Measurements from ENCODE around the gene GMDS. TPM values are rescaled to one million over a fixed set of nuclear protein-coding genes. Genes with fewer than 3 reads are reported as not detected.
A peak's percentile ranks its signal among the peaks of the same experiment; 100 is the strongest.

The GMDS gene
- total RNA-seq, 6 experiments from 2014 or later, result 13.2 to 18.0 (median 14.7) TPM

DNA sequence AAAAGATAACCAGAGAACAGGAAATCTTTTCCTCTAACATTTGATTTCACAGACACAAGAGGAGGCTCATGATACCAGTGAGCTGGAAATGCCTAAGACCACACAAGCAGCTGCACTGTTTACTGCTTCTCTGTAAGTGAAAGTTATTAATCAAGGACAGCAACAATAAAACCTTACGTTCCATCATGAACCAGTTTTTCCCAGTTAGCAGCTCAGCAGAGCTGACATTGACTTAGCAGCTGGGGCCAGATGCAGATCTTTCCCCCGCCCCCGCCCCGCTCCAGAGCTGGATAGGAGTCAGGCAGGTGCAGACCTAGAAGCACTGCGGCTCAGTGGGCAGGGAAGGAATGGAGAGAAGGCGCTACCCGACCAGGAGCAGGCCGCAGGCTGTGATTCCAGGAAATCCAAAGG is 275.2 kb downstream of the GMDS start:
- Mint-ChIP-seq H3K4me3 (no peak overlapping the region), H3K36me3 (ENCODE audit: low read depth) (no peaks in the 10 kb centered on the region), H3K9me3 (no peaks in the 10 kb centered on the region), H3K4me1 (ENCODE audit: low read depth) (0 out of 2 replicates have a peak, but pooled peaks cover 8% of the 10 kb centered on the region), H3K27me3 (ENCODE audit: insufficient read depth) (no peaks in the 10 kb centered on the region; the same call in 1 of the 2 replicates), H3K27ac (no peak overlapping the region)
- TF ChIP-seq, protein P1, sequence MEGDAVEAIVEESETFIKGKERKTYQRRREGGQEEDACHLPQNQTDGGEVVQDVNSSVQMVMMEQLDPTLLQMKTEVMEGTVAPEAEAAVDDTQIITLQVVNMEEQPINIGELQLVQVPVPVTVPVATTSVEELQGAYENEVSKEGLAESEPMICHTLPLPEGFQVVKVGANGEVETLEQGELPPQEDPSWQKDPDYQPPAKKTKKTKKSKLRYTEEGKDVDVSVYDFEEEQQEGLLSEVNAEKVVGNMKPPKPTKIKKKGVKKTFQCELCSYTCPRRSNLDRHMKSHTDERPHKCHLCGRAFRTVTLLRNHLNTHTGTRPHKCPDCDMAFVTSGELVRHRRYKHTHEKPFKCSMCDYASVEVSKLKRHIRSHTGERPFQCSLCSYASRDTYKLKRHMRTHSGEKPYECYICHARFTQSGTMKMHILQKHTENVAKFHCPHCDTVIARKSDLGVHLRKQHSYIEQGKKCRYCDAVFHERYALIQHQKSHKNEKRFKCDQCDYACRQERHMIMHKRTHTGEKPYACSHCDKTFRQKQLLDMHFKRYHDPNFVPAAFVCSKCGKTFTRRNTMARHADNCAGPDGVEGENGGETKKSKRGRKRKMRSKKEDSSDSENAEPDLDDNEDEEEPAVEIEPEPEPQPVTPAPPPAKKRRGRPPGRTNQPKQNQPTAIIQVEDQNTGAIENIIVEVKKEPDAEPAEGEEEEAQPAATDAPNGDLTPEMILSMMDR (IDR thresholded peaks at IDR 0.05), result no peak
- DNase-seq, result no peak

DNA sequence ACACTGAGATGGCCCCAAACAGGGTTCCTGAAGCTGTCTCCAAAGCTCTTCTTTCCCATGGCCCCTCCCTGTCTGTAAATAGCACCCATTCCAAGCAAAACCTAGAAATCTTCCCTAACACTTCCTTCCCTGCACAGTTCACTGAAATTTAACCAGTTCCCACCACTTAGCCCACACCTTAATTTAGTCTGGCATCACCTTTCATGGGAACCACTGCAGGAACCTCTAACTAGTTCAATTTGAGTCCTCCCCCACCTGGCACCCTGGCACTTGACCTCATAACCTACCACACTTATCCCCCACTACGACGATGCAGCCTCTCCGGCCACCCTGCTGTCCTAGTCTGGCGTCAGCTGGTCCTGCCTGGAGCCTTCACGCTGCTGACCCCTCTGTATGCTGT is 278.7 kb downstream of the GMDS start:
- no peaks in the 10 kb centered on the region; the same call in 1 of the 2 replicates for H3K9me3 Mint-ChIP-seq
- H3K36me3 Mint-ChIP-seq (ENCODE audit: low read depth), result no peaks in the 10 kb centered on the region
- no peaks in the 10 kb centered on the region; the same call in 1 of the 2 replicates for H3K27me3 Mint-ChIP-seq (ENCODE audit: insufficient read depth)
- TF ChIP-seq, protein P1 (IDR thresholded peaks at IDR 0.05), result no peak
- DNase-seq, result no peak
- H3K4me3 Mint-ChIP-seq, result no peak overlapping the region
- peaks cover 17% of the 10 kb centered on the region for H3K4me1 Mint-ChIP-seq (ENCODE audit: low read depth)
- H3K27ac Mint-ChIP-seq, result no peak overlapping the region

DNA sequence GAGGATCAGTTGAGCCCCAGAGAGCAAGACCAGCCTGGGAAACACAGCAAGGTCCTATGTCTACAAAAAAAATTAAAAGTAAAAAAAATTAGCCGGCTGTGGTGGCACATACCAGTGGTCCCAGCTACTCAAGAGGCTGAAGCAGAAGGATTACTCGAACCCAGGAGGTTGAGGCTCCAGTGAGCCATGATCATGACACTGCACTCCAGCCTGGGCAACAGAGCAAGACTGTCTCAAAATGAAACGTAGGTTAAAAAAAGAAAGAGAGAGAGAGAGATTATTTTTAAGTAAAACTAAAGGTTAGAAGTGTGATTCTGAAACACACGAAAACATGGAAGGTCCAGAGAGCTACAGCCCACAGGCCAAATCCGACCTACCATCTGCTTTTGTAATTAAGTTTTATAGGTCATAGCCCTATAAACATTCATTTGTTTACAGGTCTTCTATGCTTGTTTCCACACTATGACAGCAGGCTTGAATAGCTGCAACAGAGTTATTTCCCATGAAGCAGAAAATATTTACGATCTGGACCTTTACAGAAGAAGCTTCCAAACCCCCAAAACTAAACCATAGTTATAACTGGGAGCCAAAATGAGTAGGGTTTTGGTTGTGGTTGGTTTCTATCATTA is 279.7 kb downstream of the GMDS start:
- Mint-ChIP-seq H3K9me3 (no peaks in the 10 kb centered on the region; the same call in 1 of the 2 replicates), H3K36me3 (ENCODE audit: low read depth) (no peaks in the 10 kb centered on the region), H3K4me1 (ENCODE audit: low read depth) (peaks cover 19% of the 10 kb centered on the region), H3K4me3 (no peak overlapping the region), H3K27ac (no peak overlapping the region), H3K27me3 (ENCODE audit: insufficient read depth) (no peaks in the 10 kb centered on the region)
- no peak for DNase-seq
- TF ChIP-seq, protein P1 (IDR thresholded peaks at IDR 0.05), result no peak

DNA sequence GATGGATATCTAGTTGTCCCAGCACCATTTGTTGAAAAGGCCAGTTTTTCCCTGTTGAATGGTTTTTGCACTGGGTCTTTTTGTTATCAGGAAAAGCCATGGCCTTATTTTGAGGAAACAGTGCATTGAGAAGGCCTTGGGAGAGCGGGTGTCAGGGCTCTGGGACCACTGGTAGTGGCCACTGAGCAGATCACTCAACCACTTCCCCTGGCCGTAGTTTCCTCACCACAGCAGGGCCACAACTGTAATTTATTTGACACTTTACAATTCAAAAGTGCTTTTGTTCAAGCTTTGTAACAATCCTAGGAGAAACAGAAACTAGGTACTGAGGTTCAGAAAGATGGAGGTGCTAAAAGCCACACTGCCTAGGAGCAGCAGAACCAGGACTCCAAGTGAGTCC is 281.8 kb downstream of the GMDS start:
- TF ChIP-seq, protein P1 (IDR thresholded peaks at IDR 0.05), result no peak
- no peaks in the 10 kb centered on the region; the same call in 1 of the 2 replicates for H3K9me3 Mint-ChIP-seq
- H3K4me1 Mint-ChIP-seq (ENCODE audit: low read depth), result peaks cover 19% of the 10 kb centered on the region
- H3K27me3 Mint-ChIP-seq (ENCODE audit: insufficient read depth), result no peaks in the 10 kb centered on the region
- no peak for DNase-seq
- no peak overlapping the region for H3K4me3 Mint-ChIP-seq
- H3K27ac Mint-ChIP-seq, result no peak overlapping the region
- no peaks in the 10 kb centered on the region for H3K36me3 Mint-ChIP-seq (ENCODE audit: low read depth)

DNA sequence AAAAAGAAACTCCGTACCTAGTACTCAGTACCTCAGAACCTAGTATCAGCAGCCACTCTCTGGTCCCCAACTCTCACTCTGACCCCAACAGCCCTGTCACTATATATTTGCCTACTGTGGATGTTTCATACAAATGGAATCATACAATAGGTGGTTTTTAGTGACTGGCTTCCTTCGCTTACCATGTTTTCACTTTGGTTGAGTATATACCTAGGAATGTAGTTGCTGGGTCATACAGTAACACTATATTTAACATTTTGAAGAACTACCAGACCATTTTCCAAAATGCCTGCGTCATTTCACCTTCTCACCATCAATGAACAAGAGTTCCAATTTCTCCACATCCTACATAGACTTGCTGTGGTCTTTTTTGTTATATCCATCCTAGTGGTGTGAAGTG is 283.2 kb downstream of the GMDS start:
- DNase-seq, result no peak

More for the DNA sequence above, 283.2 kb downstream of the GMDS start:
- Mint-ChIP-seq H3K27me3 (ENCODE audit: insufficient read depth) (no peaks in the 10 kb centered on the region), H3K9me3 (no peaks in the 10 kb centered on the region; the same call in 1 of the 2 replicates), H3K4me1 (ENCODE audit: low read depth) (peaks cover 19% of the 10 kb centered on the region), H3K36me3 (ENCODE audit: low read depth) (no peaks in the 10 kb centered on the region), H3K27ac (peak overlapping the region; percentile 18; the same call in 1 of the 2 replicates), H3K4me3 (no peak overlapping the region)
- TF ChIP-seq, protein P1 (IDR thresholded peaks at IDR 0.05), result no peak
